NCI-H2029 (cell line): ENCODE measurements around the gene TMPRSS12.
"Not testable (repeated sequence)": the region's sequence is repeated elsewhere in the genome, so short reads cannot be mapped to it uniquely, and the experiment has no call there.

Source experiments
- DNase-seq: peaks from one replicate; lab custom pipeline; 2025; lab: John Stamatoyannopoulos, UW

The TMPRSS12 gene

GRCh38 chr12:50859621-50860310, 17.0 kb downstream of the TMPRSS12 start:
- no peak for DNase-seq

- DNase-seq = no peak
These were observed 19.6 kb downstream of the TMPRSS12 start for GRCh38 chr12:50862316-50862715.

- DNase-seq = no peak
These were observed 22.5 kb downstream of the TMPRSS12 start for GRCh38 chr12:50865266-50865665.

- not testable (repeated sequence) for DNase-seq
These were observed 26.2 kb downstream of the TMPRSS12 start for GRCh38 chr12:50868881-50869280.

GRCh38 chr12:50882563-50882962, 39.8 kb downstream of the TMPRSS12 start:
- no peak for DNase-seq

- DNase-seq = no peak
These were observed 44.5 kb downstream of the TMPRSS12 start for GRCh38 chr12:50887191-50887590.

GRCh38 chr12:50888666-50889065, 45.9 kb downstream of the TMPRSS12 start:
- no peak for DNase-seq

GRCh38 chr12:50894241-50894640, 51.5 kb downstream of the TMPRSS12 start:
- no peak for DNase-seq

GRCh38 chr12:50901685-50902113, 59.0 kb downstream of the TMPRSS12 start:
- DNase-seq = no peak

GRCh38 chr12:50908479-50908878, 65.8 kb downstream of the TMPRSS12 start:
- not testable (repeated sequence) for DNase-seq

GRCh38 chr12:50912361-50912760, 69.6 kb downstream of the TMPRSS12 start:
- not testable (repeated sequence) for DNase-seq

- DNase-seq = no peak
These were observed 70.5 kb downstream of the TMPRSS12 start for GRCh38 chr12:50913224-50913623.

GRCh38 chr12:50914872-50915484, 72.3 kb downstream of the TMPRSS12 start:
- DNase-seq = no peak

- DNase-seq = no peak
These were observed 73.6 kb downstream of the TMPRSS12 start for GRCh38 chr12:50916292-50916691.

- DNase-seq = no peak
These were observed 76.0 kb downstream of the TMPRSS12 start for GRCh38 chr12:50918584-50919316.

GRCh38 chr12:50922820-50923219, 80.1 kb downstream of the TMPRSS12 start:
- no peak for DNase-seq

- DNase-seq = no peak
These were observed 80.8 kb downstream of the TMPRSS12 start for GRCh38 chr12:50923361-50924130.

GRCh38 chr12:50924131-50924438, 81.4 kb downstream of the TMPRSS12 start:
- no peak for DNase-seq

GRCh38 chr12:50924439-50925341, 82.0 kb downstream of the TMPRSS12 start:
- peak; percentile 89 for DNase-seq

- no peak for DNase-seq
These were observed 82.6 kb downstream of the TMPRSS12 start for GRCh38 chr12:50925342-50925651.

GRCh38 chr12:50925920-50926319, 83.2 kb downstream of the TMPRSS12 start:
- no peak for DNase-seq

GRCh38 chr12:50926415-50926814, 83.7 kb downstream of the TMPRSS12 start:
- no peak for DNase-seq
